ENCODE results near the gene AKR7A3.

The AKR7A3 gene

DNA sequence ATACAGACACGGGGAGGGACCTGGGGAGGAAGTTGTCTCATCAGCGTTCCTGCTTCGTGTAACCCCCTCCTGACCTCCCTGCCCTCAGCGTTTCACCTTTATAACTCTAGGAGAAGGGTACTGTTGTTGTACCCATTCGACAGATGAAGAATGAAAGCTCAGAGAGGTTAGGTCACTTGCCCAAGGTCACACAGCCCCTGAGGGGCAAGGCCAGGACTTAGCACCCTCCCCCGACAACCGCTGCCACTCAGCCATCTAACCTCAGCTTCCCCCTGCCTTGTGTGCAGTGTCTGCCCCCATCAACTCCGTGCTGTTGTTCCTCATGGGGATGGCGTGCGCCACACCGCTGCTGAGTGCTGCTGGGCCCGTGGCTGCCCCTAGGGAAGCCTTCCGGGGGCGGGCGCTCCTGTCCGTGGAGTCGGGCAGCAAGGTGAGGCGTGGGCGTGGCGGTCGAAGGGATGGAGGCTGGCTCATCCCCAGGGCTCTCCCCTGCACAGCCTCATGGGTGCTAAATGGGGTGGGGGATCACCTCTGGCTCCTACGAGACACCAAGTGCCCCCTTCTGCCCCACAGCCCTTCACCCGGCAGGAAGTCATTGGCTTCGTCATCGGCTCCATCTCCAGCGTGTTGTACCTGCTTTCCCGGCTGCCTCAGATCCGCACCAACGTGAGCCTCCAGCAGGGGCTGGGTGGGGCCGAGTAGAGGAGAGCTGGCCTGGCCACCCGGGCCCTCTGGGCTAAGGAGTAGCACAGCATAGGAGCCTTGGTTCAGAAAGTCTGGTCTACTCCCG lies 37.6 kb upstream of the AKR7A3 start:
- Mint-ChIP-seq H3K27ac (no peak overlapping the region), H3K4me3 (peak overlapping the region; percentile 24), H3K4me1 (peaks cover 3% of the 10 kb centered on the region), H3K27me3 (no peaks in the 10 kb centered on the region), H3K36me3 (peaks cover 8% of the 10 kb centered on the region), H3K9me3 (no peaks in the 10 kb centered on the region)
- DNase-seq (ENCODE audit: low spot score in 2 of 2) (no peak), ATAC-seq (ENCODE audit: low read depth) (peak; percentile 81)

DNA sequence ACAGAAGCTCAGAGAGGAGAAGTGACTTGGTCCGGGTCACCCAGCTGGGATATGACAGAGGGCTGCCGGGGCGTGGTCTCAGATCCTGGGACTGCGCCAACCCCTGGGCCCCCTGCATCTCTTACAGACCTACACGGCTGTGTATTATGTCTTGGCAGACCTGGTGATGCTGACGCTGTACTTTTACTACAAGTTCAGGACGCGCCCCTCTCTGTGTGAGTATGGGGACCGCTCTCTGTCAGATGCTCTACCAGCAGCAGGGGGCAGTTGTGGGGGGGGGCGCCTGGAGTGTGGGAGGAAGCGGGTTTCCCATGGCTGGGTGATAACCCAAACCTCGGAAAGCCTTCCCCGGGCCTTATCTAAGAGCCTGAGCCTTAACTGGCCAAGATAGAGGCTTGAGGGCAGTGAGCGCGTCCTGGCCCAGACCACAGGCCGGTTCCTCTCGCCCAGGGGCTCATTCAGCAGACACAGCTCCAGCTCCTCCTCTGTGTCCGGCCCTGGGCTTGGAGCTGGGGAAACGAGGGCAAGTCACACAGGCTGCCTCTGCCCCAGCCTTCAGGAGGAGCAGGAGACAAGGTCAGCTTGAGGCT lies 36.9 kb upstream of the AKR7A3 start:
- Mint-ChIP-seq H3K4me1 (peaks cover 3% of the 10 kb centered on the region), H3K27ac (no peak overlapping the region), H3K27me3 (no peaks in the 10 kb centered on the region), H3K9me3 (no peaks in the 10 kb centered on the region), H3K36me3 (peaks cover 8% of the 10 kb centered on the region), H3K4me3 (no peak overlapping the region)
- DNase-seq (ENCODE audit: low spot score in 2 of 2): no peak
- ATAC-seq (ENCODE audit: low read depth): no peak

DNA sequence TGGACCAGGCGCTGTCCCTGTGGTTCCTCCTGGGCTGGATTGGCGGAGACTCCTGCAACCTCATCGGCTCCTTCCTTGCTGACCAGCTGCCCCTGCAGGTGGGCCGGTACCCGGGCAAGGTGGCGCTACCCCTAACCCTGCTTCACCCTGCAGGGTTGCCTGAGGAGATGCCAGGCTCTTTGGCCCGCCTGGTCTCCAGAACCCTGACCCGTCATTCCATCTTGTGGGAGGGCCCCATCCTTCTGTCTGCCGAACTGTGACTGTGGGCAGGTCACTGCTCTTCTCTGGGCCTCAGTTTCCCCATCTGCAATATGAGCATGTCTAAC lies 36.1 kb upstream of the AKR7A3 start:
- Mint-ChIP-seq H3K27me3 (no peaks in the 10 kb centered on the region), H3K36me3 (peaks cover 7% of the 10 kb centered on the region), H3K27ac (no peak overlapping the region)

DNA sequence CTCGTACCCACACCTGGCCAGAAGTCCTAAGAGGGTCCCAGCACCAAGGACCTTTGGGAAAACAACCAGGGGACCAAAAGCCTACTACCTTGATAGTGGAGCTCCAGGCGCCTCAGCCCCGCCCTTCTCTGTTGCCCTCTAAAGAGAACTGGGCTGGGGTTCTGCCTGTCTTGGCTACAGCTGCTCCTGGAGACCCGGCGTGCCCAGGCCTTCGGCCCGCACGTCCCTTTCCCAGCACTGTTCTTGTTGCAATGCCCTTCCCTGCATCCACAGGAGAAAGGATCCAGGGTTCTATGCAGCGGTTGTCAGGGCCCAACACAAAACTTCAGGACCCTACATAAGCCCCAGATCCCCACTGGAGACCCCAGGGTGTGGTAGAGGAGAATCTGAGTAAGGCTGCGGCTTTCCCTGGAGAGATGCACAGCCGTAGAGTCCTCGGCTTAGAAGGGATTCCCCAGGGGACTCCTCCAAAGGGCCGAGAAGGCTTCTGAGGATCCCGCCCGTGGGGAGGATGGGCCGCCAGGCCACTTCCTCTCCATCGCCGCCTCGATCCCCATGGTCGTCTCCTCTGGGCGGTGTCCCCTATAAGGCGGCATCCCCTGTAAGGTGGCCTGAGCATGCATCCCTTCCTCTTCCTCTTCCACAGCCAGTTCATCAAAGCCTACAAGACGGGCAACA lies 35.6 kb upstream of the AKR7A3 start:
- H3K4me3 Mint-ChIP-seq: no peak overlapping the region
- DNase-seq (ENCODE audit: low spot score in 2 of 2) (no peak), ATAC-seq (ENCODE audit: low read depth) (no peak)
- H3K27ac Mint-ChIP-seq: no peak overlapping the region
- no peaks in the 10 kb centered on the region for H3K9me3 Mint-ChIP-seq
- H3K27me3 Mint-ChIP-seq: no peaks in the 10 kb centered on the region
- peaks cover 6% of the 10 kb centered on the region for H3K36me3 Mint-ChIP-seq
- H3K4me1 Mint-ChIP-seq: peaks cover 4% of the 10 kb centered on the region

More for the DNA sequence above, 36.1 kb upstream of the AKR7A3 start:
- peaks cover 3% of the 10 kb centered on the region for H3K4me1 Mint-ChIP-seq
- ATAC-seq (ENCODE audit: low read depth) (no peak), DNase-seq (ENCODE audit: low spot score in 2 of 2) (no peak)
- no peak overlapping the region for H3K4me3 Mint-ChIP-seq
- H3K9me3 Mint-ChIP-seq: no peaks in the 10 kb centered on the region

DNA sequence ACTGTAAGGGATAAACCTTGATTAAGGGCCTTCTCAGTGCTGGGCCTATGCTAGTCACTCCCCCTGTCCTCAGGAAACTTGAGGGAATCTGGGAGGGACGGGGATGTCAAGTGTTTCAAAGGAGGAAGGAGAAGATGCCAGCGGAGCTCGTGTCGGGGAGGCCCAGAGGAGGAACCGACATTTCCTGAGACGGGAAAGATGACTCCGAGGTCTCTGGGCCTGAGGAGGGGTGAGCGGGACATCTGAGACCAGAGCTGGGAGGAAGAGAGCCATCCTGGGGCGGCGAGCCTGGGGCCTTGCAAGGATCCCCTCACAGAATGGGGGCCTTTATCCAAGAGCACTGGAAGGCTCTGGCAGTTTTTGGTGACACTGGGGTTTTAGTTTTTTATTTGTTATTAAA lies 33.9 kb upstream of the AKR7A3 start:
- peak overlapping the region; percentile 57 for H3K27ac Mint-ChIP-seq
- H3K4me3 Mint-ChIP-seq: no peak overlapping the region
- no peak for DNase-seq (ENCODE audit: low spot score in 2 of 2)
- no peak for ATAC-seq (ENCODE audit: low read depth)
- peaks cover 10% of the 10 kb centered on the region for H3K4me1 Mint-ChIP-seq
- H3K27me3 Mint-ChIP-seq: no peaks in the 10 kb centered on the region
- H3K9me3 Mint-ChIP-seq: no peaks in the 10 kb centered on the region
- H3K36me3 Mint-ChIP-seq: peaks cover 9% of the 10 kb centered on the region

DNA sequence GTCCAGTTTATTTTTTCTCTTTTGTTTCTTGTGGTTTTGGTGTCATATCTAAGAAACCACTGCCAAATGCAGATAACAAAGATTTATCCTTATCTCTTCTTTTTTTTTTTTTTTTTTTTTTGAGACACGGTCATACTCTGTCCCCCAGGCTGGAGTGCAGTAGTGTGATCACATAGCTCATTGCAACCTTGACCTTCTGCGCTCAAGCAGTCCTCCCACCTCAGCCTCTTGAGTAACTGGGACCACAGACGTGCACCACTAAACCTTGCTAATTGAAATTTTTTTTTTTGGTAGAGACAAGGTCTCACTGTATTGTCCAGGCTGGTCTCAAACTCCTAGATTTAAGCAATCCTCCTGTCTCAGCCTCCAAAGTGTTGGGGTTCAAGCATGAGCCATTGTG lies 32.5 kb upstream of the AKR7A3 start:
- peaks cover 8% of the 10 kb centered on the region for H3K36me3 Mint-ChIP-seq
- H3K4me1 Mint-ChIP-seq: peaks cover 10% of the 10 kb centered on the region
- no peaks in the 10 kb centered on the region for H3K27me3 Mint-ChIP-seq
- H3K9me3 Mint-ChIP-seq: no peaks in the 10 kb centered on the region
- no peak overlapping the region for H3K4me3 Mint-ChIP-seq
- DNase-seq (ENCODE audit: low spot score in 2 of 2) (no peak), ATAC-seq (ENCODE audit: low read depth) (no peak)
- H3K27ac Mint-ChIP-seq: no peak overlapping the region

DNA sequence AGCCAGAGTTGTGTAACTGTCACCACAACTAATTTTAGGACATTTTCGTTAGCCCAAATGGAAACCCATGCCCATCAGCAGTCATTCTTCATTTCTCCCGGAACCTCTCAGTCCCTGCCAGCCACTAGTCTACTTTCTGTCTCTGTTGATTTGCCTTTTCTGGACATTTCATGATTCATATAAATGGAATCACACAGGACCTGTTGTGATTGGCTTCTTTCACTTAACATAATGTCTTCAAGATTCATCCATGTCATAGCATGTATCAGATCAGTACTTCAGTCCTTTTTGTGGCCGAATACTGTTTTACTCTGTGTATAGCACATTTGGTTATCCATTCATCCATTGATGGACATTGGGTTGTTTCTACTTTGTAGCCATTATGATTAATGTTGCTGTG lies 30.6 kb upstream of the AKR7A3 start:
- H3K27ac Mint-ChIP-seq: no peak overlapping the region
- H3K9me3 Mint-ChIP-seq: no peaks in the 10 kb centered on the region
- no peak for DNase-seq (ENCODE audit: low spot score in 2 of 2)
- peaks cover 8% of the 10 kb centered on the region for H3K36me3 Mint-ChIP-seq
- no peaks in the 10 kb centered on the region for H3K27me3 Mint-ChIP-seq
- ATAC-seq (ENCODE audit: low read depth): no peak
- peaks cover 26% of the 10 kb centered on the region for H3K4me1 Mint-ChIP-seq
- H3K4me3 Mint-ChIP-seq: no peak overlapping the region

DNA sequence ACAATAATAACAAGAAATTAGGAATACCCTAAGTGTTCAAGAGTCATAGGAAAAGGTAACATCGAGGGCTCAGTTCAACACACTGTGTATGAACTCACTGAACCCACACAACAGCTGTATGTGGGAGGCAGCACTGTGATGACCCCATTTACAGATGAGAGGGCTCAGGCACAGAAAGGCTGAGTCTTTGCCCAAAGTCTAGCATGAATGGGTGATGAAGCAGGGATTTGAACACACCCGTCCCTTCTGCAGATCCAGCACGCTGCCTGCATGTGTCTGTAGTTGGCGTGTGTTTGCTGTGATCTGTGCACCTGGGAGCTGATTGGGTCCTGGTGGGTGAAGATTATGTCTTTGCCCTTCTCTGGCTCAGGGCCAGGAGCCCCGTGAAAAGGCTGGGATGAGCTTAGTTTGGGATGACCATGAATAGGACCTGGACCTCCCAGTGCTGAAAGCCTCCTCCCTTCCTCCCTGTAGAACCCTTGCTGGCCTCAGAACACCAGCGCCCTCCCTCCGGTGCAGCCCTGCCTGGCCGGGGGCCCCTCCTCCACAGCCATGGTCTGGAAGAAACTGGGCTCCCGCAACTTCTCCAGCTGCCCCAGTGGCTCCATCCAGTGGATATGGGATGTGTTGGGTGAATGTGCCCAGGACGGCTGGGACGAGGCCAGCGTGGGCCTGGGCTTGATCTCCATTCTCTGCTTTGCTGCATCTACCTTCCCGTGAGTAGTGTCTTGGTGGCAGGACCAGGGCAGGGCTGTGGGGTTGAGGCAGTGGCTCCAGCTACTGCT lies 28.7 kb upstream of the AKR7A3 start:
- Mint-ChIP-seq H3K27me3 (no peaks in the 10 kb centered on the region), H3K9me3 (no peaks in the 10 kb centered on the region), H3K27ac (no peak overlapping the region), H3K36me3 (peaks cover 6% of the 10 kb centered on the region), H3K4me3 (no peak overlapping the region), H3K4me1 (peaks cover 37% of the 10 kb centered on the region)
- no peak for DNase-seq (ENCODE audit: low spot score in 2 of 2)
- no peak for ATAC-seq (ENCODE audit: low read depth)

DNA sequence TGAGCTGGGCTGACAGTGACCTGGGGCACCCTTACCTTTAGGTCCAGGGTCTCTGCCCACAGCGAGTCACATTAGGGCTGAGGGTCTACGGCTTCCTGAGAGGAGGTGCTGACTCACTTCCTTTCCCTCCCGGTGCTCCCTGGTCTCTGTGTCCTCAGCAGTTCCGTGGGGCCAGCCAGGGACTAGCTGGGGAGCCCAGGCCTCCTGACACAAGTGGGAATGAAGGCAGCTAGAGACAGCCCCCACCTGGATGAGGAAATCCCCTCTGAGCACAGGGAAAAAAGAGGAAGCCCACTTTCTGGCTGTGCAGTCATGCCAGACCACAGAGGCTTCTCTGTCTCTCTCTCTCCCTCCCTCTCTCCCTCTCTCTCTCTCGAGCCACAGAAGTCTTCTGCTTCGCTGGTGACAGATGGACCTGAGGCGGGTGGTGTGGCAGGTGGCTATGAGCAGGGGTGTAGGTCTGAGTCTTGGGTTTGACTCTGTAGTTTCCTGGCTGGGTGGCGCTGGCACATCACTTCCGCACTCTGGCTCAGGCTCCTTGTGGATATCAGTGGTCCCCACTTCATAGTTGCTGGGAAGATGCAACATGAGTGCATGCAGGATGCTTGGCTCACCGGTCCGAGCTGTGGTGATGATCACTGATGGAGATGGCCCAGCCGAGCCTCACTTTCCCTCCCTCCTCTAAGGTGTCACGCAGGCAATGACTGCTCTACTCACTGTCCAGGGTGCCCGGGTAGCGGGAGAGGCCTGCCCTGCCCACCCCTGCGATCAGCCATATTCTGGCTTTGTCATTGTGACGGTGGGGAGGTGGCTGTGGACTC lies 27.0 kb upstream of the AKR7A3 start:
- H3K36me3 Mint-ChIP-seq: peaks cover 5% of the 10 kb centered on the region
- no peaks in the 10 kb centered on the region for H3K9me3 Mint-ChIP-seq
- ATAC-seq (ENCODE audit: low read depth) (peak; percentile 71), DNase-seq (ENCODE audit: low spot score in 2 of 2) (peak; percentile 54 to 66)
- peaks cover 44% of the 10 kb centered on the region for H3K4me1 Mint-ChIP-seq
- peak overlapping the region; percentile 55 for H3K27ac Mint-ChIP-seq
- H3K4me3 Mint-ChIP-seq: peak overlapping the region; percentile 50
- no peaks in the 10 kb centered on the region for H3K27me3 Mint-ChIP-seq

DNA sequence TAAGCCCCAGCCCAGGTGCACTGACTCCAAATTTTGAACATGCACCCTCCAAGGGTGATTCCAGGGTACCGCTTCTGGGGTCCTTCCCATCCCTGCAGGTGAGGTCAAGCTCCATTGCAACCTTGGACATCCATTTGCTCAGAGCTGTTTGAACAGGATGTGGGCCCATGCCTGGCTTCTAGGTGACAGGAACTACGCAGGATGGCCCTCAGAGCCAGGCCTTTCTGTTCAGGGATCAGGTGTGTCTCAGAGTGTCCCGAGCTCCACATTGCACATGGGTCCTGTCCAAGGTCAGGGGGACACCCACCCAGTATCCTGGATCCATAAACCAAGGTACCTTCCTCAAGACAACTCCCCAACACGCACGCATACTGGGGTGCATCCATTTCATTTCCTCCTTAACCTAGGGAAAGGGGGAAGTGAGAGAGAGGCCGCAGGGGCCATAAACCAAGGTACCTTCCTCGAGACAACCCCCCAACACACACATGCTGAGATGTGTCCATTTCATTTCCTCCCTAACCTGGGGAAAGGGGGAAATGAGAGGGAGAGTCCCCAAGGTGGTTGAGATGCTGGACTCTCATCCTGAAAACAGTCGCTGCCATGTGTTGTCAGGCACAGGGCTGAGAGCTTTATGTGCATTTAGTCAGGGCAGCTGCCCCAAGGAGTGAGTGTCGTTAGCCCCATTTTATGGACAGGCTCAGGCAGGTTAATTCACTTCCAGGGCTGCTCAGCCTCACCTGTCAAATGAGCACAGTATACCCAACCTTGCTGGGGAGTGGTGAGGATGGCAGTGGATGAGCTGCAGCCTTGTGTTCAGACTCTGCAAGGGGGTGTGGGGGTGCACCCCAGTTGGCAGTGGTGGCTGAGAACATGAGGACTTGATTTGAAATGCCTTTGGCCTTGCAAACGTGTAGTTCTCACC lies 25.7 kb upstream of the AKR7A3 start:
- H3K27ac Mint-ChIP-seq: peak overlapping the region; percentile 55

DNA sequence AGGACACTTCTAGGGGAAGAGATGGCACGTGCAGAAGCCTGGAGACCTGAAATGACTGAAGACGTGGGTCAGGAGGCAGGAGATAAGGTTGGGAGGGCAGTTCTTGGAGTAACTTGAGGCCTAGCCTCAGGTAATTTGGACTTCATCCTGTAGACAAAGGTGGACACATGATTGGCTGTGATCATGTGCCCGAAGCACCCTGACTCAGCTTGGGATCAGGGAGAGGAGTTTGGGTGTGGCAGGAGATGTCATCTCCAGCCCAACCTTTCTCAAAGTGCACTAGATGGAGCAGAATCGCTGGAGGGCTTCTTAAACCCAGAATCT lies 25.0 kb upstream of the AKR7A3 start:
- no peak for ATAC-seq (ENCODE audit: low read depth)
- no peaks in the 10 kb centered on the region for H3K27me3 Mint-ChIP-seq
- peak overlapping the region; percentile 88 for H3K4me3 Mint-ChIP-seq
- H3K27ac Mint-ChIP-seq: peak overlapping the region; percentile 55
- no peaks in the 10 kb centered on the region for H3K9me3 Mint-ChIP-seq
- peaks cover 39% of the 10 kb centered on the region for H3K4me1 Mint-ChIP-seq
- DNase-seq (ENCODE audit: low spot score in 2 of 2): no peak
- H3K36me3 Mint-ChIP-seq: peaks cover 3% of the 10 kb centered on the region

More for the DNA sequence above, 25.7 kb upstream of the AKR7A3 start:
- Mint-ChIP-seq H3K36me3 (peaks cover 5% of the 10 kb centered on the region), H3K4me1 (peaks cover 43% of the 10 kb centered on the region), H3K27me3 (no peaks in the 10 kb centered on the region), H3K9me3 (no peaks in the 10 kb centered on the region), H3K4me3 (peak overlapping the region; percentile 31)
- no peak for ATAC-seq (ENCODE audit: low read depth)
- DNase-seq (ENCODE audit: low spot score in 2 of 2): no peak

DNA sequence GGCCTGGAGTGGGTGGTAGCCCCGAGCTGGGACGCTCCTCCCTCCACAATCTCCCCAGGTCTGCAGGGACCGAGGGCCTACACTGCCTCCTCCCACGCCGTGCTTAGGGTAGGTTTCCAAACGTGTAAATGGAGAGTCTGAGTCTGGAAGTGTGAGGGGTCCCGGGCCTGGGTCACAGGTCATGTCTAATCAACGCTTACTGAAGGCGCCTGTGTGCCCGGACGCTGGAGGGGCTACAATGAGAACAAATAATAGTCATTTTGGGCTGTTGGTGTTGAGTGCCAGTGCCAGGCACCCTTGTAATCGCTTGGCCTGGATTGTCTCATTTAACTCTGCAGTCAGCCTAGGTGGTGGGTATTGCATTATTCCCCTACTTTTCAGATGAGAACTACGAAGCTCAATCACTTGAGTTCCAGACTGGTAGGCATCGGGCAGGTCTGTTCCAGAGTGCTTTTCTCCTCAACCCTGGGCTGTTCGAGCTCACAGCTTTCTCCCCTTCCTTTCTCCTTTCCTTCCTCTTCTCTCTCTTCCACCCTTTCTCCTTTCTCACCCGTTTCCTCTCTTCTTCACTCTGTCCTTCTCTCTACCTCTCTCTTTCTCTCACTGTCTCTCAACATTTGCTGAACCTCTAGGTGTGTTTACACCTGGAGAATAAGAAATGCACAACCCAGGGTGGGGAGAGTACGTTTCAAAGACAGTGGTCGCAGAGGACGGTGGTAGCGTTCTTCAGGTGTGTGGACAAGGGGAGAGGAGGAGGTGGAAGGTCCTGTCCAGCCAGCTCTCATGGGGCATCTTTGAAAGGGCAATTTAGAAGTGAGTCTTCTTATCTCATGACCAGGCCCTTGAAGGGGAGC lies 24.4 kb upstream of the AKR7A3 start:
- H3K27me3 Mint-ChIP-seq: no peaks in the 10 kb centered on the region
- no peaks in the 10 kb centered on the region for H3K9me3 Mint-ChIP-seq
- no peaks in the 10 kb centered on the region for H3K36me3 Mint-ChIP-seq
- H3K4me3 Mint-ChIP-seq: peak overlapping the region; percentile 88
- DNase-seq (ENCODE audit: low spot score in 2 of 2): peak in 1 of 2 donors; percentile 22
- peaks cover 37% of the 10 kb centered on the region for H3K4me1 Mint-ChIP-seq
- ATAC-seq (ENCODE audit: low read depth): peak; percentile 9
- peak overlapping the region; percentile 55 for H3K27ac Mint-ChIP-seq

All from memory B cell (primary cell).